WTC11 (cell line): ENCODE data around the gene IDH3A. TPM values are rescaled to one million over a fixed set of nuclear protein-coding genes. Genes with fewer than 3 reads are reported as not detected.

Source experiments
- ATAC-seq: fragments of 200-7000 bp; cut with Tn5 transposase; 2 replicates; pipeline ENCODE4 v1.10.0; 2021; ENCODE audit warnings: mild to moderate bottlenecking, moderate library complexity
- CTCF ChIA-PET: fragments of 300-600 bp; sonication (Branson Sonifier 250); formaldehyde crosslinking; loops from one replicate; lab custom pipeline; 2021; ENCODE audit warnings: antibody characterized with exemption; lab: Charles Lee
- POLR2A ChIA-PET: fragments of 350-600 bp; sonication (Branson Sonifier 250); formaldehyde crosslinking; loops from one replicate; lab custom pipeline; 2021; ENCODE audit warnings: antibody characterized with exemption; lab: Charles Lee
- DNase-seq: peaks from one replicate; pipeline ENCODE4 v3.0.0; 2021; ENCODE audit warnings: low spot score
- H3K27ac Mint-ChIP-seq: 2 replicates; pipeline ENCODE4 v1.8.0; 2021; ENCODE audit warnings: mixed read lengths
- H3K27me3 Mint-ChIP-seq: 2 replicates; pipeline ENCODE4 v1.8.0; 2021; ENCODE audit warnings: low read depth, mild to moderate bottlenecking, moderate library complexity, mixed read lengths
- H3K36me3 Mint-ChIP-seq: 2 replicates; pipeline ENCODE4 v1.8.0; 2021; ENCODE audit warnings: mixed read lengths
- H3K4me1 Mint-ChIP-seq: 2 replicates; pipeline ENCODE4 v1.8.0; 2022; ENCODE audit warnings: mixed read lengths
- H3K4me3 Mint-ChIP-seq: 2 replicates; pipeline ENCODE4 v1.8.0; 2021; ENCODE audit warnings: mild to moderate bottlenecking, moderate library complexity, mixed read lengths
- H3K9me3 Mint-ChIP-seq: 2 replicates; pipeline ENCODE4 v1.8.0; 2021; ENCODE audit warnings: mixed read lengths
- ATF3 ChIP-seq: sonication (generic); formaldehyde crosslinking; conservative IDR thresholded peaks from 2 replicates; pipeline ENCODE4 v1.8.1; 2022; ENCODE audit warnings: mild to moderate bottlenecking, missing genetic modification reagents
- CBFB ChIP-seq: sonication (generic); formaldehyde crosslinking; IDR thresholded peaks from 2 replicates; pipeline ENCODE4 v1.8.1; 2022; ENCODE audit warnings: mild to moderate bottlenecking, low read depth, missing genetic modification reagents
- CREM ChIP-seq: sonication (generic); formaldehyde crosslinking; IDR thresholded peaks from 2 replicates; pipeline ENCODE4 v1.8.1; 2022; ENCODE audit warnings: mild to moderate bottlenecking, missing genetic modification reagents, moderate library complexity
- CTCF ChIP-seq: fragments of 200-600 bp; IDR thresholded peaks from 2 replicates; pipeline ENCODE4 v1.8.0; 2022; ENCODE audit warnings: antibody characterized with exemption
- E2F1 ChIP-seq: sonication (generic); formaldehyde crosslinking; IDR thresholded peaks from 2 replicates; pipeline ENCODE4 v1.8.0; 2022; ENCODE audit warnings: mild to moderate bottlenecking, missing genetic modification reagents
- ESRRA ChIP-seq: sonication (generic); formaldehyde crosslinking; IDR thresholded peaks from 2 replicates; pipeline ENCODE4 v1.8.1; 2022; ENCODE audit warnings: mild to moderate bottlenecking, missing genetic modification reagents, borderline replicate concordance
- ETV6 ChIP-seq: sonication (generic); formaldehyde crosslinking; IDR thresholded peaks from 2 replicates; pipeline ENCODE4 v1.8.1; 2022; ENCODE audit warnings: mild to moderate bottlenecking, missing genetic modification reagents
- FOXP1 ChIP-seq: sonication (generic); formaldehyde crosslinking; IDR thresholded peaks from 2 replicates; pipeline ENCODE4 v1.8.0; 2022; ENCODE audit warnings: missing genetic modification reagents, mild to moderate bottlenecking, moderate library complexity, borderline replicate concordance
- GABPB1 ChIP-seq: sonication (generic); formaldehyde crosslinking; IDR thresholded peaks from 2 replicates; pipeline ENCODE4 v1.8.1; 2023; ENCODE audit warnings: mild to moderate bottlenecking, missing genetic modification reagents
- GTF2I ChIP-seq: fragments of 250-450 bp; sonication (Bioruptor Pico); conservative IDR thresholded peaks from 2 replicates; pipeline ENCODE4 v1.4.0; 2021; ENCODE audit warnings: mild to moderate bottlenecking
- HMGA2 ChIP-seq: fragments of 250-450 bp; sonication (Bioruptor Pico); IDR thresholded peaks from 2 replicates; pipeline ENCODE4 v1.4.0; 2021; ENCODE audit warnings: mild to moderate bottlenecking, moderate library complexity
- MYBL2 ChIP-seq: sonication (generic); formaldehyde crosslinking; IDR thresholded peaks from 2 replicates; pipeline ENCODE4 v1.8.1; 2023; ENCODE audit warnings: mild to moderate bottlenecking, moderate library complexity, missing genetic modification reagents
- NFE2L1 ChIP-seq: sonication (generic); formaldehyde crosslinking; IDR thresholded peaks from 2 replicates; pipeline ENCODE4 v1.8.1; 2023; ENCODE audit warnings: missing genetic modification reagents
- NFYB ChIP-seq: sonication (generic); formaldehyde crosslinking; conservative IDR thresholded peaks from 2 replicates; pipeline ENCODE4 v1.8.0; 2022; ENCODE audit warnings: low read depth, missing genetic modification reagents
- NR1H2 ChIP-seq: sonication (generic); formaldehyde crosslinking; IDR thresholded peaks from 2 replicates; pipeline ENCODE4 v1.9.0; 2021; ENCODE audit warnings: mild to moderate bottlenecking, moderate library complexity, missing genetic modification reagents
- PRRX2 ChIP-seq: fragments of 250-450 bp; sonication (Bioruptor Pico); IDR thresholded peaks from 2 replicates; pipeline ENCODE4 v1.8.0; 2021; ENCODE audit warnings: mild to moderate bottlenecking
- SP1 ChIP-seq: sonication (generic); formaldehyde crosslinking; conservative IDR thresholded peaks from 2 replicates; pipeline ENCODE4 v1.8.1; 2022; ENCODE audit warnings: missing genetic modification reagents
- TCF7 ChIP-seq: sonication (generic); formaldehyde crosslinking; IDR thresholded peaks from 2 replicates; pipeline ENCODE4 v1.8.0; 2022; ENCODE audit warnings: mild to moderate bottlenecking, low read depth, missing genetic modification reagents, moderate library complexity
- TEAD4 ChIP-seq: sonication (generic); formaldehyde crosslinking; IDR thresholded peaks from 2 replicates; pipeline ENCODE4 v1.8.0; 2022; ENCODE audit warnings: mild to moderate bottlenecking, missing genetic modification reagents
- ZBTB21 ChIP-seq: sonication (generic); formaldehyde crosslinking; IDR thresholded peaks from 2 replicates; pipeline ENCODE4 v1.8.1; 2023; ENCODE audit warnings: mild to moderate bottlenecking, missing genetic modification reagents, borderline replicate concordance
- ZBTB43 ChIP-seq: sonication (generic); formaldehyde crosslinking; IDR thresholded peaks from 2 replicates; pipeline ENCODE4 v1.8.1; 2023; ENCODE audit warnings: mild to moderate bottlenecking, missing genetic modification reagents
- ZNF416 ChIP-seq: fragments of 250-450 bp; sonication (Bioruptor Pico); IDR thresholded peaks from 2 replicates; pipeline ENCODE4 v1.9.0; 2021; ENCODE audit warnings: mild to moderate bottlenecking, inconsistent platforms
- ZNF425 ChIP-seq: fragments of 250-450 bp; sonication (Bioruptor Pico); conservative IDR thresholded peaks from 2 replicates; pipeline ENCODE4 v1.9.0; 2021; ENCODE audit warnings: mild to moderate bottlenecking
- ZNF671 ChIP-seq: fragments of 250-450 bp; sonication (Bioruptor Pico); IDR thresholded peaks from 2 replicates; pipeline ENCODE4 v1.8.0; 2021; ENCODE audit warnings: mild to moderate bottlenecking
- total RNA-seq: library from RNA; stranded (reverse); gene quantifications from 3 replicates; pipeline ENCODE4 v1.2.3, GENCODE V29; 2021

The IDH3A gene
- total RNA-seq, 1 experiment from 2014 or later: 56.6 TPM

GRCh38 chr15:78104119-78104479 is 45.1 kb upstream of the IDH3A start:
- Mint-ChIP-seq H3K27ac (no peak overlapping the region), H3K4me3 (no peak overlapping the region), H3K4me1 (peaks cover 3% of the 10 kb centered on the region; the same call in 1 of the 2 replicates), H3K9me3 (no peaks in the 10 kb centered on the region), H3K36me3 (peaks cover 9% of the 10 kb centered on the region; the same call in 1 of the 2 replicates), H3K27me3 (no peaks in the 10 kb centered on the region; the same call in 1 of the 2 replicates)
- ChIA-PET POLR2A (no interaction called here), CTCF (interaction anchor here (1.0 to 1.4 kb wide), 2 partner anchors 104 to 145 kb away, joined by 3 to 4 read pairs; no protein-coding TSS in a partner anchor)
- TF ChIP-seq CREM (CRISPR knock-in tag): no peak
- no peak for TF ChIP-seq HMGA2 (CRISPR knock-in tag)
- DNase-seq (no peak), ATAC-seq (no peak)

- DNase-seq (no peak), ATAC-seq (no peak)
- Mint-ChIP-seq H3K27me3 (no peaks in the 10 kb centered on the region), H3K36me3 (peaks cover 9% of the 10 kb centered on the region; the same call in 1 of the 2 replicates), H3K9me3 (no peaks in the 10 kb centered on the region), H3K4me3 (no peak overlapping the region), H3K4me1 (peaks cover 3% of the 10 kb centered on the region; the same call in 1 of the 2 replicates)
- ChIA-PET POLR2A (no interaction called here), CTCF (interaction anchor here (1.2 kb wide), 1 partner anchor 34 kb away, joined by 3 read pairs; no protein-coding TSS in a partner anchor)
- TF ChIP-seq NFYB (CRISPR knock-in tag) (no peak), ZNF425 (CRISPR knock-in tag) (no peak), ESRRA (CRISPR knock-in tag) (no peak), GTF2I (CRISPR knock-in tag) (no peak), ATF3 (CRISPR knock-in tag) (no peak), NFE2L1 (CRISPR knock-in tag) (no peak), ZNF416 (CRISPR knock-in tag) (no peak), MYBL2 (CRISPR knock-in tag) (no peak), HMGA2 (CRISPR knock-in tag) (no peak), SP1 (CRISPR knock-in tag) (no peak)
- TF ChIP-seq, all 79 proteins: peak for 0
- H3K27ac Mint-ChIP-seq: no peak overlapping the region
These were observed 44.3 kb upstream of the IDH3A start for GRCh38 chr15:78104566-78105475.

- Mint-ChIP-seq H3K4me3 (no peak overlapping the region), H3K4me1 (peaks cover 3% of the 10 kb centered on the region; the same call in 1 of the 2 replicates), H3K9me3 (no peaks in the 10 kb centered on the region), H3K36me3 (peaks cover 9% of the 10 kb centered on the region; the same call in 1 of the 2 replicates), H3K27me3 (no peaks in the 10 kb centered on the region), H3K27ac (no peak overlapping the region)
- POLR2A ChIA-PET: no interaction called here
- CTCF ChIA-PET: interaction anchor here (1.2 kb wide), 1 partner anchor 35 kb away, joined by 3 read pairs; no protein-coding TSS in a partner anchor
- no peak for DNase-seq
- ATAC-seq: no peak
- no peak for TF ChIP-seq GABPB1 (CRISPR knock-in tag)
- TF ChIP-seq ETV6 (CRISPR knock-in tag): no peak
- TF ChIP-seq ZBTB43 (CRISPR knock-in tag): no peak
- no peak for TF ChIP-seq CBFB
- no peak for TF ChIP-seq CTCF
- no peak for TF ChIP-seq NR1H2
- no peak for TF ChIP-seq NFYB (CRISPR knock-in tag)
- no peak for TF ChIP-seq PRRX2 (CRISPR knock-in tag)
- no peak for TF ChIP-seq NFE2L1 (CRISPR knock-in tag)
- TF ChIP-seq TCF7 (CRISPR knock-in tag): no peak
- TF ChIP-seq ZBTB21 (CRISPR knock-in tag): no peak
- TF ChIP-seq ZNF416 (CRISPR knock-in tag): no peak
- no peak for TF ChIP-seq FOXP1 (CRISPR knock-in tag)
- no peak for TF ChIP-seq ZNF671
- no peak for TF ChIP-seq TEAD4 (CRISPR knock-in tag)
- TF ChIP-seq E2F1: no peak
These were observed 43.5 kb upstream of the IDH3A start for GRCh38 chr15:78105476-78106241.
